NCI-H2196 (cell line): ENCODE results near the gene ZNF646.

Source experiments
- DNase-seq: peaks from one replicate; lab custom pipeline; 2025; ENCODE audit not compliant: unreplicated experiment; lab: John Stamatoyannopoulos, UW

ZNF646 gene

GRCh38 chr16:31073970-31074813 is at the start of gene ZNF646, which contains the start of gene ZNF668:
Gene ZNF646 (plus strand): TSS chr16:31074422. CDS start chr16:31076325, 1,903 bp downstream.
Gene ZNF668 (minus strand): TSS chr16:31074240. CDS start chr16:31064459, 9,781 bp downstream.
- peak; percentile 99 for DNase-seq

GRCh38 chr16:31025339-31025738 is 48.9 kb upstream of the ZNF646 start:
- DNase-seq = no peak

- DNase-seq = no peak
Measured at GRCh38 chr16:31029272-31029671, 45.0 kb upstream of the ZNF646 start.

GRCh38 chr16:31031276-31031675 is 42.9 kb upstream of the ZNF646 start:
- no peak for DNase-seq

GRCh38 chr16:31032736-31033708 is 41.2 kb upstream of the ZNF646 start, which contains the start of gene STX4:
Gene STX4 (plus strand): TSS chr16:31033558. CDS start chr16:31033806, 248 bp downstream.
- peak; percentile 97 for DNase-seq

GRCh38 chr16:31033709-31034492 is 40.3 kb upstream of the ZNF646 start:
- peak; percentile 88 for DNase-seq

GRCh38 chr16:31036691-31037090 is 37.5 kb upstream of the ZNF646 start:
- no peak for DNase-seq

GRCh38 chr16:31038993-31039392 is 35.2 kb upstream of the ZNF646 start:
- DNase-seq = no peak

- DNase-seq = no peak
Measured at GRCh38 chr16:31042866-31043265, 31.4 kb upstream of the ZNF646 start.

- no peak for DNase-seq
Measured at GRCh38 chr16:31043352-31043751, 30.9 kb upstream of the ZNF646 start.

- DNase-seq = no peak
Measured at GRCh38 chr16:31043898-31044481, 30.2 kb upstream of the ZNF646 start.

- no peak for DNase-seq
Measured at GRCh38 chr16:31050280-31051030, 23.8 kb upstream of the ZNF646 start.

- DNase-seq = no peak
Measured at GRCh38 chr16:31052114-31052513, 22.1 kb upstream of the ZNF646 start.

GRCh38 chr16:31055613-31056012 is 18.6 kb upstream of the ZNF646 start:
- no peak for DNase-seq

GRCh38 chr16:31061126-31061812 is 13.0 kb upstream of the ZNF646 start:
- no peak for DNase-seq

- no peak for DNase-seq
Measured at GRCh38 chr16:31061813-31062440, 12.3 kb upstream of the ZNF646 start.

- no peak for DNase-seq
Measured at GRCh38 chr16:31063495-31063842, 10.8 kb upstream of the ZNF646 start.

- no peak for DNase-seq
Measured at GRCh38 chr16:31063843-31064611, 10.2 kb upstream of the ZNF646 start.
